GM19467 (cell line): Measurements from ENCODE around the gene SYNPO2.
"Not testable (repeated sequence)": the region's sequence is repeated elsewhere in the genome, so short reads cannot be mapped to it uniquely, and the experiment has no call there.

Experiments
- ATAC-seq: cut with Tn5 transposase; IDR thresholded peaks from one replicate; pipeline ENCODE4 v1.9.1; 2021; ENCODE audit warnings: mild to moderate bottlenecking, moderate library complexity; ENCODE audit not compliant: unreplicated experiment

Gene SYNPO2

DNA sequence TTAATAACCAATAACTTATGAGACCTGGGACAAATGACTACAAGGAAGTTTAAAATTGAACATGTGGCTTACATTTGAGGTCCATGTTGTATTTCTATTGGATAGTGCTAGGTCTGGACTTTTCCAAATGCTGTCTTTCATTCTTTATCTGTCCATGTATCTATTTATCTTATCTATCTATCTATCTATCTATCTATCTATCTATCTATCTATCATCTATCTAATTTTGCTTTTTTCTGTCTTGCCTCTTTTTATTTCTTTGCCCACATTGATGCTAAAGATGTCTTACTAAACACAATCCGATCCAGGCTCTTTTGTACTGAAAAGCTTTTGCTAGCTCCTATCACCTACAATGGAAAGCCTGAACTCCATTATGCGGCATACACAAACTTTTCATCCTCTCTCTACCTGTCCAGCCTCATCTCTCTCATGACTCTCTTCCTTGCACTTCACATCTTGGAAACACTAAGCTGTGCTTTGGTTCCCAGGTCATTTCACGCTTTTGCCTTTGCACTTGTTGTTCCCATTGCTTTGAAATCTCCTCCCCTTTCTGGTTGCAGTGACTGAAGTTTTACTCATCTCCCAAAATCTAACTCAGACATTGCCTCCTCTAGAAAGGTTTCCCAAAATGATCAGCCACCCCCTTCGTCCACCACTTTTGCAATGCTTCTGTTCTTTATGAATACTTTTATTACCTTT lies 107.2 kb downstream of the SYNPO2 start:
- no peak for ATAC-seq

DNA sequence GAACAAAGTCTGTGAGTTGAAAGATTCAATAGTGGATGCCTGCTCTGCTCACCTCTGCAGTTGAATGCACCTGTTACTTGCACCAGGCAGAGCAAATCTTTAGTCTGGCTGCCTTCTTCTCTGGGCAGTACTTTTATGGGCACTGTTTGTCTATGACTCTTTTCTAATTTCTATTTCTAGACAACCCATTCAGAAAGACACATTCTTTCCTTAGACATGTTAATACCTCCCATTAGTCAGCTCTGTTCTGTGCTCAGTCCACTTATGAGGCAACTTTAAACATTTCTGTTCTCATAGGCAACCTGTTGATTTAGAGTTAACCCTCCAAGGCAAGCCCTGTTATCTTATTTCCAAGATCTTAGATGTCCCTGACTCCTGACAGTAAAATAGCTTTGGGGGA lies 108.9 kb downstream of the SYNPO2 start:
- no peak for ATAC-seq

DNA sequence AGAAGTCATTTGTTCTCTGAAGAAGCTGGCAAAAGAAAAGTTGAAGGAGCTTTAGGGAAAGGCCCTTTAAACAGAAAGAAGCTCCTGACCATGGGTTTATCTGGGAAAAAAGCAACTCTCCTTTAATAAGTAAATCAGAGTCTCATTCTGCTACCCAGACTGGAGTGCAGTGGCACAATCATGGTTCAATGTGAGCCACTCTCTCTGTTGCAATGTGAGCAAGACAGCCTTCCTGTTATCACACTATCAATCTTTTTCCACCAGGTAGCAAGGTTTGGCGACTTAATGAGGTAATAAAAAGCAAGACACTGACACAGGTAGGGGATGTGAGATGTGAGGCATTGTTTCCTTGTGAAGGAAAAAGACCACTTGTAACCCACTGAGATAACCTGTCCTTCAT lies 111.3 kb downstream of the SYNPO2 start:
- no peak for ATAC-seq

DNA sequence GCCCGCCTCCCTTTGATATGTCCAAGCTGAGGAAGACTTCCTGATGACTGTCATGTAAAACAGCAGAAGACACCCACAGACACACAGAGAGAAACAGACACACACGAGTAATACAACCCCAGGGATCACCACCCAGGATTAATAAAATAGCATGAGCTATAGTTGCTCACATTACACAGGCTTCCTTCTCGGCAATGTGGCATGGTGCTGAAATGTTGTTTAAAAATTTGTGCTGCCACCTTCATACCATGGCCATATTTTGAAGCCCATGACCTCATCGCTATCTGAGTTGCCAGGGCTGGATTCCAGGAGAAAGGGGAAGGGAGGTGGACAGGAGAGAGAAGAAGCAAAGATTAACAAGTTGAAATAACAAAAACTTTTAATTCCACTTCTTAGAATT lies 111.7 kb downstream of the SYNPO2 start:
- no peak for ATAC-seq

DNA sequence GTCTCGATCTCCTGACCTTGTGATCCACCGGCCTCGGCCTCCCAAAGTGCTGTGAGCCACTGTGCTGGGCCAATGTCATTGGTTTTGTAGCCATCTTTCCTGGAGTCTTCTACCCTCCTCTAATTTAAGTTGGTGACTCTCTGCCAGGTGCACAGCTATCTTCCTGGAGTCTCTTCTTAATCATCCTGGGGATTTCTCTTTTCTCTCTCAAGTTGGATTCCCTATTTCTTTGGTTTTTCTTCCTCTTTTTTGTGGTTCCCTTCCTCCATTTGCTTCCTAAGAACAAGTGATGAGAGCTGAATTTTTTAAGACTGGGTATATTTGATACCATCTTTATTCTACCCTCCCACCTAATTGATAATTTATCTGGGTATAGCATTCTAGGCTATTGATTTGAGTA lies 113.8 kb downstream of the SYNPO2 start:
- no peak for ATAC-seq

DNA sequence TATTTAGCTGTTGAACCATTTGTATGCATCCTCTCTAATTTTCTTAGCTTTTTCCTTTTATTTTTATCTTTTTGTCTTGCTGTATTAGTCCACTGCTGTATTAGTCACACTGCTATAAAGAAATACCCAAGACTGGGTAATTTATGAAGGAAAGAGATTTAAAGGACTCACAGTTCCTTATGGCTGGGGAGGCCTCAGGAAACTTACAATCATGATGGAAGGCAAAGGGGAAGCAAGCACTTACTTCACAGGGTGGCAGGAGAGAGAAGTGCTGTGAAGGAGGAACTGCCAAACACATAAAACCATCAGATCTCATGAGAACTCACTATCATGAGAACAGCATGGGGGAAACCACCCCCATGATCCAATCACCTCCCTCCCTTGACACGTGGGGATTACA lies 114.3 kb downstream of the SYNPO2 start:
- ATAC-seq = not testable (repeated sequence)

DNA sequence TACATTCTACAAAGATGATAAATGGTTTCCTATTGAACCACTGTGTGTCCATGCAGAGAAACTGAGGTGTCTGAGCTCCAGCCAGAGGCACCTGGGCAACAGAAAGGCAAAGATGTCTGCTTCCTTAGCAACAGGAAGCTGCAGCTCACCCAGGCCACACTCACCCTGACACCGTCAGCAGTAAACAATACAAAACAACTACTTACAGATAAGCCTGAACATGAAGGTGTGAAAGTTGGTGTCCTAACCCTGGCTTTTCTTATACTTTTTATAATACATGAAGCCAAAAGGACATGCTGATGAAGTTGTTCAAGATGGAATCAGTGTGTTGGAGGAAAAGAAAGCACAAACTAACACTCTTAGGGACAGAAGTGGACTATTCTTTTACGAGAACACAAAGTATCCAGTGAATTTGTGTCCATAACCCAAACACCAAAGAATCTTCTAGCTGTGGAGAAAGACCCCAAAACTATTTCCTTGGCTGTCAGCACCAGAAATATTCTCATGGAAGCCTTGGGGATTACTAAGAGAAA lies 117.3 kb downstream of the SYNPO2 start:
- ATAC-seq = no peak

DNA sequence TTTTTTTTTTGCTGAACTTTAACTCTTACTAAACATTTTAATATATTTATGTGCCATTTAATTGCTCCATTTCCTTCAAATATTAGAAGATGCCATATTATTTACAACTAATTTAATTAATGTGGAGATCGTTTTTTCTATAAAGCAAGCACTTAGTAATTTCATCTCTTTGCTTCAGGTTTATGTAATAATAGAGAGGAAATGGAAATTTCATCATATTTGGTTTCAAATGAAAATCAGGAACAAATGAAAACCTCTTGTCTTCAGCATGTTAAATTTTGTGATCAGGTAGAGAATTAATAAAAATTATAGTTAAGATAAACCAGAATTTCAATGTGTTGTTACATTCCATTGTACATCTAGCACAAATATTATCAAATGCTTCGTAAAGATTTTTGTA lies 120.1 kb downstream of the SYNPO2 start:
- no peak for ATAC-seq

DNA sequence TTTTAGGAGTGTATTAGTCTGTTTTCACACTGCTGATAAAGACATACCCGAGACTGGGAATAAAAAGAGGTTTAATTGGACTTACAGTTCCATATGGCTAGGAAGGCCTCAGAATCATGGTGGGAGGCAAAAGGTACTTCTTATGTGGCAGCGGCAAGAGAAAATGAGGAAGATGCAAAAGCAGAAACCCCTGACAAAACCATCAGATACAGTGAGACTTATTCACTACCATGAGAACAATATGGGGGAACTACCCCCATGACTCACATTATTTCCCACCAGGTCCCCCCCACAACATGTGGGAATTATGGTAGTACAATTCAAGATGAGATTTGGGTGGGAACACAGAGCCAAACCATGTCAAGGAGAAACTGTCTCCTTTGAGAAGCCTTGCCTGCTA lies 121.6 kb downstream of the SYNPO2 start:
- ATAC-seq = not testable (repeated sequence)

DNA sequence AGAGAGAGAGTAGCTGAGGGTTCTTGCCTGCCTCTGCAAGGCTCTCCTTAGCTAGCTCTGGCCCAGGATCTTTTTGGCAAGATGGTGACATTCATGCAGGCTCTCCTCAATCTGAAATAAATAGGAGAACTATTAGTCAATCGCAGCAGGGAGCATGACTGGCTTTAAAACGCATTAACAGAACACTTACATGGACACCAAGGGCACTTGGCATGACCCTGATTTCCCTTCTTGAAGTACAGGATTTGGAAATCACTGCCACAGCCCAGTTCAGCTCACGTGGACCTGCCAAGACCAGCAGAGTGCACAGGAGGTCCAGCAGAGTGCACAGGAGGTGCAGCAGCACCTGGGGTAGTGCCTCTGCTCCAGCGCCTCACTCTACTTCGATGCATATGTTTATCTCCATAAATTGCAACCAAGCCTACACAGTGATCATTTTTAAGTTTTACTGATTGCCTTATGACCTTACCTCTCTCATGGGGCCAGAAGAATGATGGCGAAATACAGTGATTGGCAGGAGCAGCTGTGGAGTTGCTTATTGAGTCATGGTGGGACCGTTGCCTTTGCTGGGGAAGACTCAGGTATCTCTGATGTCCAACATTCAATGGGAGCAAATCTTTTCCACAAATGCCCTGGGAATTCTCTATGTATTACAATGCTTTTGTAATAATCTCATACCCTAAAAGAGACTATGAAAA lies 122.4 kb downstream of the SYNPO2 start:
- ATAC-seq = no peak

DNA sequence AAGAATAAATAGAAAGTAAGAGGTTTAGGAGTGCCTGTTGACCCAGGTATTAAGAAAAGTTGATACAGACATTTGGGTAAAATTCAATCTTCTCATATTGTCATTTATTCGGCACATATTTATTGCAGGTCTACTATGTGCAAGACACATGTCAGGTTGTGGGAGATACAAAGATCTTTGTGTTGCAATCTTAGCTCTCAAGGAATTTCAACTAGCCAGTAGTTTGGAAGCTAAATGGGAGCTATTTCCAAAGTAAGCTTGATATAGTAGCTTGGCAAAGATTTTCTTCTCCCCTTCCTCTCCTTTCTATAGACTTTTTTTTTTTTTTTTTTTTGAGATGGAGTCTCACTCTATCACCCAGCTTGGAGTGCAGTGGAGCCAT lies 122.9 kb downstream of the SYNPO2 start:
- no peak for ATAC-seq

DNA sequence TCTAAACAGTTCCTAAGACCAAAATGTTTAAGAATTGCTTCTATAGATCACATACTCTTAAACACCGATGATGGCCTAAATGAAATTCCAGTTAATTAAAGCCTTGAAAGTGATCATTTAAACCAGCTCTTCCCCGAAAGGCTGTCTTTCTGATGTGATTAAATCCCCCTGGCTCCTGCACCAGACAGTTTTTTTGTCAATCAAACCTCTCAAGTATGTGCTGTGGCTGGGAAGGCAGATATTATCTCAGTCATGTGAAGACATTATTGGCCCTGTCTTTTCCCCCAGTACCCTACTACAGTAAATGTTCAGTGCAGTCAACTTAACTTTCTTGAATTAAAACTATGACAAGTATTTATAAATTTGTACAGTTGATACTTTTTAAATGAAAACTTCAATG lies 126.0 kb downstream of the SYNPO2 start:
- ATAC-seq = no peak

DNA sequence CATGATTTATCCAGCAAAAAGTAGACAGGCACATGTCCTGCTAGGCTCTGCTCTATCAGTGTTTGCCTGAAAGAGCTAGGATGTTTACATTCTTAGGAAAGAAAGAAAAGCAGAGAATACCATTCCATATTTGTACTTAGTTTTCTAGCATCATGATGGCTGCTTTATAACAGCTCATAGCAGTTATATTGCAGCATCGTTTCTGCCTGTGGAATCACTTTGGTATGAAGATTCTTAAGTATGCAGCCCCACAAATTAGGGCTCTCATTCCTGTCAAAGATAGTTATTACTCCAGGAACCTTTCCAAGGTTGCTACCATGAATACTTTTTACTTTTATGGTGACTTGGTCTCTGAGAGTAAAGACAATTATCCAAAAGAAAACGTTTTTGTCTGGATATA lies 128.0 kb downstream of the SYNPO2 start:
- no peak for ATAC-seq

DNA sequence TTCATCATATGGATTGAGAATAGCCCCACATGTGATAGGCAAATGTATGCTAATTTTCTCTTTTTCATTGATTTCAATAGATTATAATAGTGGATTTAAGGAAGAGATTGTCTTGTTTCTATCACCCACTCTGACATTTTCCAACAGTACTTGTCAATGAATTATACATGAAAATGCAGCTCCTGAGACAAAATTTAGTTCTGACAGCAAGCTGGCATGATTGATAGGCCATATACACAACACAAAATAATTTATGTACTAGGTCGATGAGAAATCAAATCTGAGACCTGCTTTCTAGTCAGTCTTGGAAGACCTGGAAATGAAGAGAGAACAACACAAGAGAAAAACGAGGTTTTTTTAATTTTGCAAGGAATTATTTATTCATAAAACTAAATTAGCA lies 129.0 kb downstream of the SYNPO2 start:
- no peak for ATAC-seq

DNA sequence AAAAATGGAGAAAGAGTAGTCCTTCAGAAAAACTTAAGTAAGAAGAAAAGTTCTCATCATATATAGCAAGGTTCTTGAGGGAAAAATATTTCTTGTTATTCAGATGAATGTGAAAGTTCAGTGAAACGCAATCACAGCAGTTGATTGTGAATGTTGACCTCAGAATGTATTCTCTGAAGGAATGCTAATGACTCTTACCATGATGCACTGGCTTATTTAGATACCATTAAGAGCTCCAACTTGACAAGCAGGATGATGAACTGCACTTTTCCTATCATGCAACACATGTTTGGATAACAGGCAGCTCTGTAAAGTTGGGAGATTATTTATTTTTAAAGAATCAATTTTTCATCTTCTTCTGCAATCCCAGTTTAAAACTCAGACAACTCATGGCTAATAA lies 131.5 kb downstream of the SYNPO2 start:
- no peak for ATAC-seq

DNA sequence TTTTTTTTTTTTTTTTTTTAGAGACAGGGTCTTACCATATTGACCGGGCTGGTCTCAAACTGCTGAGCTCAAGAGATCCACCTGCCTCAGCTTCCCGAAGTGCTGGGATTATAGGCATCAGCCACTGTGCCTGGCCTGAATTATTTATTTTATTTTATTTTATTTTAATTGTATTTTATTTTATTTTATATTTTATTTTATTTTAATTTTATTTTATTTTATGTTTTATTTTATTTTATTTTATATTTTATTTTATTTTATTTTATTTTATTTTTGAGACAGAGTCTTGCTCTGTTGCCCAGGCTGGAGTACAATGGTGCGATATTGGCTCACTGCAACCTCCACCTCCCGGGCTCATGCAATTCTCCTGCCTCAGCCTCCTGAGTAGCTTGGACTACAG lies 133.9 kb downstream of the SYNPO2 start:
- ATAC-seq = not testable (repeated sequence)

DNA sequence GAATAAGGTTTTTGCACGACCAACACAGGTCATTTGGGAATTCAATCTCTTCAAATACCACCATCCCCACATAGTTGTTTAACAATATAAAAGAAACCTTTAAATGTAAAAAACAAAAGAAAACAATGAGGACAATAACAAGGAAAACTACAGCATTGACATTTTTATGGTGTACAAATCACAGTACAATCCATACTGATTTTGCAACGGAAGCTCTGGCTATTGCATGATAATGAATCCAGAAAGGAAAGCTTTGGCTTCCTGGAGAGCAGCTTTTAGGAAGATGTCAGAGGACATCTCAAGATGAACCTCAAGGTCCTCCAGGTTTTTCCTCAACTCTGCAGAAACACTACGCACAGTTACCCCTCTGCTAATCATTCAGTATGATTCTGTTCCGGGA lies 135.4 kb downstream of the SYNPO2 start:
- ATAC-seq = no peak

DNA sequence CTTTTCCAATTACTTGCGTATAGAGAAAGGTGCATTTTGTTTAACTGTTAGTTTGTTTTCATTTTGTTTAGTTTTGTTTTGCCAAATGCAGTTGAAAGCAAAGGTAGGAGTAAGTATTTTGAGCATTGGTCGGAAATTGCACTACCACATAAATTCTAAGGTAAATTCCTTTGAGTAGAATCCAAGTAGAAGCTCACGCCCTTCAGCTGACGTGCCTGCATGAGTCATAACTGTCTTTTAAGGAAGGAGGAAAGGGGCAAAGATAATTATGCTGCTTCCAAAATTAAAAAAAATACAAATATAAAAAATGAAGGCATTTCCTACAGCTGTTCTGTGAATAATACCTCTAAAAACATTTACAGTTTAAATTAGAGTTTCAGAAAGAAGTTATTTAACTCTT lies 136.8 kb downstream of the SYNPO2 start:
- no peak for ATAC-seq

DNA sequence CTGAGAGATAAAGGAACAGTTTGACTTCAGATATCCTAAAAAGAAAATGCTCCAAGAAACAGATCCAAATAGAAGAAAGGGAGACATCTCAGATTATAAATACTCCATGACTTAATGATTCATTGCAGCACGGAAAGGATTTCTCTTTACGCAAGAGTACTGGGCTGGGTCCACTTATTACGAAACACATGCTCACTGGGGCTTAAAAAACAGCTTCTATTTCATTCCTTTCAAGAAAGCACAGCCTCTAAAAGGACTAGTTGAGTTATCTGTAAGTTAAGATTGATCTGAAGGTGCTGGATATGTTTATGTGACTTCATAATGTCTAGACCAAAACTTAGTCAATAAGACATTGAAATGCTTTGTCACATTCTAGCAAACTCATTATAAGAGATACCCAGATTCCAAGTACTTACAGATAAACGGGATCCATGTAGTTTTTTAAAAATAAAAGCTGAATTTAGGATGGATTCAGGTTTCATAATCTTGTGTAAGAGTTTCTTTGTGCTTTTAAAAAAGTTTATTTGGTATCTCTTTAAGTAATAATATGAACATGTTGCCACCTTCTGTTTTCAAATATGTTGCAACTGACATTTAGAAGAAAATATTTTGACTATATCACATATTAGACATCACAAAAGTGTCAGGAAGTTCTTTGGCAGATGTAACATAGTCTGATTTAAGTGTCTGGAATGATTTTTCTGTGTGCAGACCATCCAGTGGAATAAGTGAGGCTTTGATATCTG lies 137.4 kb downstream of the SYNPO2 start:
- ATAC-seq = no peak

DNA sequence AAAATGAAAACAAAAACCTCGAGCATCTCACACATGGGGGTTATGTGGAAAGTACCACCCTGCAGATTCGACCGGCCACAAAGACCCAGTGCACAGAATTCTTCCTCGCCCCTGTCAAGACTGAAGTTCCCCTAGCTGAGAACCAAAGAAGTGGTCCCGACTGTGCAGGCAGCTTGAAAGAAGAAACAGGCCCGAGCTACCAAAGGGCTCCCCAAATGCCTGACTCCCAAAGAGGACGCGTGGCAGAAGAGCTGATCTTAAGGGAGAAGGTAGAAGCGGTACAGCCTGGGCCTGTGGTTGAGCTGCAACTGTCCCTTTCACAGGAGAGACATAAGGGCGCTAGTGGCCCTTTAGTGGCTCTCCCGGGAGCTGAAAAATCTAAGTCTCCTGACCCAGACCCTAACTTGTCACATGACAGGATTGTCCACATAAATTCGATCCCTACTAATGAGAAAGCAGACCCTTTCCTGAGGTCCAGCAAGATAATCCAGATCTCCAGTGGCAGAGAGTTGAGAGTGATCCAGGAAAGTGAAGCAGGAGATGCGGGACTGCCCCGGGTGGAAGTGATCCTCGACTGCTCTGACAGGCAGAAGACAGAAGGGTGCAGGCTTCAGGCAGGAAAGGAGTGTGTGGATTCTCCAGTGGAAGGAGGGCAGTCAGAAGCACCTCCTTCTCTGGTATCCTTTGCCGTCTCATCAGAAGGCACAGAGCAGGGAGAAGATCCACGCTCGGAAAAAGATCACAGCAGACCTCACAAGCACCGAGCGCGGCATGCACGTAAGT lies 138.2 kb downstream of the SYNPO2 start:
- no peak for ATAC-seq

DNA sequence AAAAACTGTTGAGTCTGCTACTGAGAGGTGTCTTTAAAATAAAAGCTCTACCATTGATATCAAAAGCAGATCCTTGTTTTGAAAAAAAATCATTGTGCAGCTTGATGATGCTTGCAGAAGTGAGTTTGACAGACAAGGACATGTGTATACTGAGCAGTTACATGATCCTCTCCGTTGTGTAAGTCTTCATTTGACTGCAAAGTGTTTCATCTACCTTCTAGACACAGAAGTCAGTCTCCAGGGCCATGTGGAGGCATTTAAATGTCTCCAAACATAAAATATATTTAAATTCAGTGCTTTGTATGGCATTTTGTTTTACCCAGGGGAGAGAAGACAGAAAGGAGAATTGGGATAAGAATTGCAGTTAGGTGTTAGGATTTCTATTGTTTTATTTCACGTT lies 139.2 kb downstream of the SYNPO2 start:
- no peak for ATAC-seq
